ENCODE measurements around the gene TNNI3K. TPM values are rescaled to one million over a fixed set of nuclear protein-coding genes. Genes with fewer than 3 reads are reported as not detected.
A peak's percentile ranks its signal among the peaks of the same experiment; 100 is the strongest.

The TNNI3K gene
- total RNA-seq, 1 experiment from 2014 or later = not detected

DNA sequence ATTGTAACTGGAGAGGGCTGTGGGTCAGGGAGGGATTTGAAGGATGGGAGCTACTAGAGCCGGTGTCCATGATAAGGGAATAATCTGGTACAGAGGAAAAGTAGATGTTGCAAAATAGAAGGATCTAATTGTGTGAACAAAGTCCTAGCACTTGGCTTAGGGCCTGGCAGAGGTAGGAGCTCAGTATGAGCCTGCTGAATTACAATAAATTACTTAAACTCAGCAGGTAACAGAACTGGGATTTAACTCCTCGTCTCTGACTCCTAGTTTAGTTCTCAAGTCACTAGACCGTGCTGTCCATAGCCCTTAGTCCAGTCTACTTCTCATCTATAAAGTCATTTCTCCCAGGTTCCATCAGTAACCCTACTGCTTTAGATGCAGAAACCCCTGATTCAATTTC lies 157.0 kb downstream of the TNNI3K start:
- DNase-seq (ENCODE audit: low spot score) = no peak

DNA sequence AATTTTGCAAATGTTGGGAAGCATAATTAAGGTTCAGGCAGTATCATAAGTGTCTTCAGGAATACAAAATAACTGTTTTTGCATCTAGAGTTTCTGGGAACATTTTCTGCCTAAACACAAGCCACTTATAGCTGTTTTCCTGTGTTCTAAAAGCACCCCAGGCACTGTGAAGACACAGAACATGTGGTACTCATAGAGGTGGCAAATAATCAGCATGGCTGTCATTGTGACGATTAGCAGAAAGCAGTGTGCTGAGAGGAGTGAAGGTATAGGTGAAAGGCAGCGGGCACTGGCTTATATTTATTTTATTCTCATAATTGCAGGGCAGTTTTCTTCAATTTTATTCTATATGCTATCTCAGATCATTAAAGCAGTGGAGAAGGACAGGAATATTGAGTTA lies 157.7 kb downstream of the TNNI3K start:
- DNase-seq (ENCODE audit: low spot score) = no peak

DNA sequence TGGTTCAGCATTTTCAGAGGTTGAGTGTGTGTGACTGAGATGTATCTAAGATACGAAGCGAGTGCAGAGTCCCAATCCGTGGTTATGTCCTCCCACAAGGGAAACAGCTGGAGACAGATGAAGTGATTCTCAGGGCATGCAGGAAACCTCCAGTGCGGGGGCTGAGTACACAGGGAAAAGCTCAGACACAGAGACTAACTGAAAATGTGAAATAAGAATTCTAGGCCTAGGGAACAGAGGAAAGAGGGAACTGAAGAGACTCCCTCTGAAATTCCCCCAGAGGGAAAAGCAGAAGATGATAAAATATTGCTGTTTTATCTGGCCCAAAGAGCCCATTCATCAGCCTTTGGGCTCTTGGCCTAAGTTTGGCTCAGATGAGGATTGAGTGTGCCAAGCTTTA lies 160.4 kb downstream of the TNNI3K start:
- no peak for DNase-seq (ENCODE audit: low spot score)

DNA sequence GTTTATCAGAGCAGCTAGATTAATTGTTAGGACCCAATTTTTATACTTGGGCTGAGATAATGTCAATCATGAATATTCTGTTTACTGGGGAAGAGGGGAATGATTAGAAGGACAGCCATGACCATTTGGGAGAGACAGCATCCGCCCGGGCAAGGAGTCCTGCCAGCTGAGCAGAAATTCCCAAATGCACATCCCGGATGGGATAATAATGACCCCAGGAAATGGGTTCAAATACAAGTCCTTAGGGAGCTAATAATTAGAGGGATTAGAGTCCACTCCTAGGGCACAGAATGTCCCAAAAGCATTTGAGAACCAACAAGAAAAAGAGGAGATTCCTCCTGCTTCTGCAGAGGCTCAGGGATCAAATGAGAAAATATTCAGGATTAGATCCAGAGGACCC lies 161.3 kb downstream of the TNNI3K start:
- DNase-seq (ENCODE audit: low spot score) = no peak

DNA sequence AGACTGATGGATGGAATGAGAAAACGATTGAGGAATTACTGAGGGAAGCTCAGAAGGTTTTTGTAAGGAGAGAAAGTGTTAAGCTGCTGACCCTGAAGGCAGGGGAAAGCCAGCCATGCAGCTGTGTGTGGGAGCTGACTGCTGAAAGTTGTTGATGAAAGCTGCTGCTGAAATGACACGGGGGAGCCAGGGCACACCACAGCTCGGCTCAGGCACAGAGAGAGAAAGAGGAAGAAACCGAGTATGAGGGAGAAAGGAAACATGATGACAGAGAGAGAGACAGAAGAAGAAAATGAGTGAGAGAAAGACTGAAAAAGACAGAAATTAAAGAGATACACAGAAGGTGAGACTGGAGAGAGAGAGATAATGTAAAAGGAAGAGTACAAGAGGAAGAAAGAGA lies 161.7 kb downstream of the TNNI3K start:
- no peak for DNase-seq (ENCODE audit: low spot score)

DNA sequence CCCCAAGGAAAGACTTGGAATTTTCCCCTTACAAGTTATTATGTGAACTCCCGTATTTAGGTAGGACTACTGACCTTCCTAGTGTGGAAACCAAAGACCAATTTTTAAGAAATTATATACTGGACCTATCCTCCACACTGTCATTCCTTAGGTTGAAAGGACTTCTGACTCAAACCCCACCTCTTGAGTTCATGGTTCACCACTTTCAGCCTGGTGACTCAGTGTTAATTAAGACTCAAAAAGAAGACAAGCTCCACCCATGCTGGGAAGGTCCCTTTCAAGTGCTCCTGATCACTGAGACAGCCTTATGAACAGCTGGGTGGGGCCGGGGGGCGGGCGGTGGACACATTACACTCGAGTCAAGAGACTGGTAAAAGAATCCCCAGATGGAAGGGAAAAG lies 164.1 kb downstream of the TNNI3K start:
- DNase-seq (ENCODE audit: low spot score) = no peak

DNA sequence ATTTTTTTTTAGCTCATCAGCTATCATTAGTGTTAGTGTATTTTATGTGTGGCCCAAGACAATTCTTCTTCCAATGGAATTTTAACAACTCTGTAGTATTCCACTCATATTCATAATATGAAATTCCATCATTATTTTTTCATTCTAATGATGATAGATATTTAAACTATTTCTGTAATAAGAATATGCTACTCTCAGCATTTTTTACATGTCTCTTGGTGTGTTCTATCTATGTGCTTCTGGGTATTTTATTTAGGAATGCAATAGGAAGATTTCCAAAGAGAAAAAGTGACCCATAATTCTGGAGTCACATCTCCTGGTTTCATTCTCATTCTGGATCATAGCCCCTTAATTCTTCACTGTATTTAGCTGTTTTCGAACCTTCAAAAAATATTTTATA lies 167.7 kb downstream of the TNNI3K start:
- no peak for DNase-seq (ENCODE audit: low spot score)

DNA sequence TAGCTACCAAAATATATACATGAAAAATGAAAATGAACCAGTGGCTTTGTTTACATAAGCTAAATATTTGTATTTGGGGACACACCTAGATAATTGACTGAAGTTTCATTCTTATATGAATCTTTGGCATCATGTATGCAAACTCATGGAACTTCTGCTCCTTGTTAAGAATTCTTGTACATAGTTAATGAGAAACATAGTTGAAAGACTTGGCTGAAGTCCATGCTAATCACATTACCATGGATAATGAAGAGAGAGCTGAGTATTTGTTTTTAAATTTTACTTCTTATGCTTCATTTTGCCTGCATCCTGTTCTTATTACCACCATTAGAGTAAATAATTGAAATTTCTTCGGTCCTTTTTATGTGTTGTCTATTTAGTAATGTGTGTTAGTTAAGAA lies 168.4 kb downstream of the TNNI3K start:
- DNase-seq (ENCODE audit: low spot score) = no peak

DNA sequence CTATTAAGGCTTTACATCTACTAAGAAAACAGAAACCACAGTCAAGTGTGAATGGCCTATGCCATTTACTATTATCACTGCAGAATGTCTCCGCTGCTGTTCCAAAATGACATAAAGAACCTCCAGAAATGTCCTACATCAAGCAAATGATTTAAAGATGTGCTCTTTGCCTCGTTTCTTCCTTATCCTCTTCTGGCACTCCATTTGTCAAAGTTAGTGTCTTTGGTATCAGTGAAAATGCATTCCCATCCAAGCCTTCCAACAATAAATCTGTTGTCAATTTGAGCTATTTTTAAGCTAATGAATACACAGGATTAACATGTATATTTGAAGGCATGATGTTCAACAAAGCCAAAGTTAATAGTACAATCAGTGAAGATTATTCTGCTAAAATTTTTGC lies 171.6 kb downstream of the TNNI3K start:
- no peak for DNase-seq (ENCODE audit: low spot score)

DNA sequence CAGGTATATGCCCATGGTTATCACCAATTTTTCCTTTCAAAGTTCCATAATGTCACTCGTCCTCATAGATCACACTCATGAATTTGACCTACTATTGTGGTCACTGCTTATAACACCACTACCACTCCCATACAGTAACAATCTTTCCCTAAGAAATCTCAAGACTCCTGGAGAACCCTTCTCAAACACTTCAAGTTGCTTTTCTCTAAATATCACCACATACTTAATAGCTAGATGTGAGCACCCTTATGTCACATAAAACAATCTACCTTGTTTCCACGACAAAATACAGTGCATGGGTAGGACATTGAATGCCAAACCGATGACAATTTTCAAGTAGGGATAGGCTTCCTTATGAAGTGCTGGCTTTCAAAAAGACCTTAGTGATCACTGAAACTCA lies 172.7 kb downstream of the TNNI3K start:
- no peak for DNase-seq (ENCODE audit: low spot score)

DNA sequence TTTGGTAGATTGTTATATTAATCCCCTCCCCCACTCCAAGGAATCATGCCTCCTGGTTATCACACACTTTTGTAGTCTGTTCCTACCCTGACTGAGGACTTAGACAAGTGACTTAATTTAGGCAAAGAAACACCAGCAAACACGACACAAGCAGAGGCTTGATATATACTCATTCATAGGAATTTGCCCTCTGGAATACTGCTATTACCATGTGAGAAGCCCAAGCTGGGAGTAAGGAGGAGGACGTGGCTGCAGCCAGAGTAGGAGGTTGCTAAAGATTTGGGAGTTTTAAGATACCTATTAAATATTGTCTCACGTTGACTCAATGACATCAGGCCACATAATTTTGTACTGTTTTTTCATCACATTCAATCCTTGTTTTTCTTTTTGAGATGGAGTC lies 177.1 kb downstream of the TNNI3K start:
- DNase-seq (ENCODE audit: low spot score) = no peak

DNA sequence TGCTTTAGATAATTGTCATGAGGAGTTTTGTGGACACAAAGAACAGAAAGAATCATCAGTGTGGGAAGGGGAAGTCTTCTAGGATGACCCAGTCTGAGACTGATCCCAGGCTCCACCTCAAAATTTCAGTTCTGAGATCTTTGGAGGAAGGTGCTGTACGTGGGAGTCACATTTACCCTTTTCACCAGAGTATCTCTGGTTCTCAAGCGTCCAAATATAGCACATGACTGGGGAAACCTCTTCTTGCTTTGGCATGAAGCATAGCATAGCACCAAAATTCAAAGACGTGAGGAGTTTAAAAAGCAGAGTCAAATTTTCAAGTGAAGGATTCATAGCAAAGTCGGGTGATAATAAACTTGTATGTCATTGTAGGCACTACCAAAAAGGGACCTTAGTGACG lies 180.7 kb downstream of the TNNI3K start:
- DNase-seq (ENCODE audit: low spot score) = no peak

DNA sequence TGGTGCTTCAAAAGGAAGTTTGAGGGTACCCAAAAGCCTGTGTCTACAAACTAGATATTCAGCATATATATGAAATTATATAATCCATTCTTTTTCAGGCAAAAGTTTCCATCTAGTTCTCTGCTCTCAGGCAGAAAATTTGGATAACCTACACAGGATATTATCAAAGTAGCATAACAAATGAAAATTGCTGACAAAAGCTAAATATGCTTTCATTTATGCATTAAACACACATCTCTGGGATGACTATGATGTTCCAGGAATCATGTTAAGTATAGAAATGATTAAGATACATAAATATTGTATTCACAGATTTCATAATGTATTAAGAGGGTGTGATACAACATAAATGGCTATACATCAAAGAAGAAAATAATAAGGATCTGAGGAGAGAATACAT lies 184.4 kb downstream of the TNNI3K start:
- no peak for DNase-seq (ENCODE audit: low spot score)

DNA sequence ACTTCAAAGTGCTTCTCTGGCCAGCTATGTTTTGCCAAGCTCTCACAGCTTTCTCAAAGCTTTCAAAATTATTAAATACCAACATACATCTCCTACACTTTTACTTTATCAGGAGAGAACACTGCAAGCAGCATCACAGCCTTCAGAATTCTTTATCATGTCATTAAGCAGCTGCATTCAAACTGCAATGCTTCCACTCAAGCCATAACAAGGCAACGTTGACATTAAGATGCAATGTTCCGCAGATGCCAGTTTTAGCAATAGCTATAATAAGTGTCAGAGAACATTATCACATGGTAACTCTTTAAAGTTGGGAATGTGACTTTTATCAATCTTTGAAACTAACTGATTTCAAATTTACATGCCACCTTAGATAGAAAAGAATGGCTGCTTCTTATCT lies 185.3 kb downstream of the TNNI3K start:
- DNase-seq (ENCODE audit: low spot score) = no peak

DNA sequence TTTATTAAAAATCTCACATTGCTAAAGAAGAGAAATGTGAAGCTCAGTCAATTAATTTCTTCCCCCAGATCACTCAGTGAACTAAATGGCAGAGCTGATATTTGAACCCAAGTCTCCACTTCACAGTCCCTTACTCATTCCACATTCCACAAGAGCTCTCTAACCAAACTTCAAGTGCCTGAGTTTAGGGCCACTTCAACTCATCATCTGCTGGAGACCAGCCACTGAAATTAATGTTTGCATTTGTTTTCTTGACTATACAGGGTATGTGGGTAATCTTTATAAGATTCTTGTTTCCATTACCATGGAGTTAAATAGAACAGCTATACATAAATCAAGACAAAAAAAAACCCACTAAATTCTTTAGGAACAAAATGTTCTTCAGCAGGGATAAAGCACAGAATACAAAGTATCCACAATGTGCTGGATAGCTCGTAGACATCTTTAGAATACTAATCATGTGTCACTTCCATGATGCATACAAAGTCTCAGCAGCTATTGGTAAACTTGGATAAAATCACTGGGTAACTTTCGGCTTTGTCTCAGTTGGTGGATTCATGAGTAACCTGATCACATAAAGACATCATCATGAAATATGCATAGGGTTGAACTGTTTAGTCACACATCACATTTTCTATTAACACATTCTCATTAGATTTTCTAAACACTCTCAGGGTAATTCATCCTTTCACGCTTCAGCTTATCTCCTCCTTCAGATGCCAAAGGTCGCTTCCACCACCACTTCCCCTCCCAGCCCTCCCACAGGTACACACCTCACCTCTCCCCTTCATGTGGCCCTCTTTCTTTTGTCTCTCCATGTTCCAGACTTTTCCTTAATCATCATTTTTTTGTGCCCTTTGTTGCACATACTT lies 187.5 kb downstream of the TNNI3K start:
- DNase-seq (ENCODE audit: low spot score) = no peak

DNA sequence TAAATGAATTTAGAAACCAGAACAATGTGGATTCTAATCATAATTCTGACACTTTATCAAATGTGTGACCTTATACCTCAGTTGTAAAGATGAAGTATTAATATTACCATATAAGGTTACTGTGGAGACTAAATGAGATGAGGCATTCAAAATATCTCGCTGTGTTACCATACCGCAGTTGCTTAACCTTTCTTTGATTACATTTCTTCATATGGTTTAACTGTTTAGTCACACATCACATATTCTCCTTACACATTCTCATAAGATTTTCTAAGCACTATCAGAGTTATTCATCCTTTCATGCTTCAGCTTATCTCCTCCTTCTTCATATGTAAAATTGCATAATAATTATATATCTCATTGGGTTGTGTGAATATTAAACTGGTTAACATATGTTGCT lies 188.3 kb downstream of the TNNI3K start:
- no peak for DNase-seq (ENCODE audit: low spot score)

DNA sequence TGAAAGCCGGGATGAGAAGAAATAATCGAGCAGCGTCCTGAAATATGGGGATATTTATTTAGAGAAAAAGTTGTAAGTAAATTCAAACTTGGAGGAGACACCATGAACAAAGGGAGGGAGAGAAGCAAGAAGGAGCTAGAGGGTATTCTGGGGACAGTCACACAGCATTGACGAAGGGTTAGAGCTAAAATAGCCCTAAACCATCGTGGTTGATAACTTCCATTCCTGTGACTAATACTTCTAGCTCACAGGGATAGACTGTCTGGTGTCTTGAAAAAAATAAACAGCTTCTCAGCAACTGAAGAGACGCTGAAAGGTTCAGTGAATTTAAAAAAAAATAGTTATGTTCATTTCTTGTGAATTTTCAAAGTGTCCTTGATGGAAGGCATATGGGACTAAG lies 190.5 kb downstream of the TNNI3K start:
- no peak for DNase-seq (ENCODE audit: low spot score)

DNA sequence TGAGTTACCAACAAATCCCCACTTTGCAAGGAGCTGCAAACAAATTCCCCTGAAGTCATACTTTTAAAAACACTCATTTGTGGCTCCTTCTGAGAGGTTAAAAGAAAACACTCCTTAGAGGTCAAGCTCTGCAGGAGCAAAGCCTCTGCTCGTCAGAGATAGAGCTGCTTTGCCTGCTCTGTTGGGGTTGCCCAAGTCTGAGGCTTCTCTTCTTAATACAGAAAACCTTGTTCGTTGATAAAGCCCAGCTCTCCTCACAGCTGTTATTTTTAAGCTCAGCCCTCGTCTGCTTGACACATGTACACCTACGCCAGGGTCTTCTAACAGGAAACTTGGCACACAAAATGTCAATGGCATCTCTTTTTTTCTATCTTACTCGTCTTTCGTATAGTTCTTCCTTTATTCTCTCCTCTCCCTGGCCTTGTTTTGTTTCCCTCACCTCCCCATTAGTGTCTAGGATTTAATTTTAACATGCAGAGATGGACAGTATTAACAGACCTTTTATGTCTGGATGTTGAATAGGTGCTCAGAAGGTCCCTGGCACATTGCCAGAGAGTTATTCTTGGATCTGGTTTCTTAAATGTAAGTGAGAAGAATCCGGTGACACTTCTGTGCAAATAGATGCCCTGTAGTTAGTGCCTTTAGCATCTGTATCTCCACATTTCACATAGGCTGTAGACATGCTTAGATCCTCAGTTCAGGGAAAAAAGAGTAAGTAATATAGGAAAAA lies 191.2 kb downstream of the TNNI3K start:
- DNase-seq (ENCODE audit: low spot score) = no peak

DNA sequence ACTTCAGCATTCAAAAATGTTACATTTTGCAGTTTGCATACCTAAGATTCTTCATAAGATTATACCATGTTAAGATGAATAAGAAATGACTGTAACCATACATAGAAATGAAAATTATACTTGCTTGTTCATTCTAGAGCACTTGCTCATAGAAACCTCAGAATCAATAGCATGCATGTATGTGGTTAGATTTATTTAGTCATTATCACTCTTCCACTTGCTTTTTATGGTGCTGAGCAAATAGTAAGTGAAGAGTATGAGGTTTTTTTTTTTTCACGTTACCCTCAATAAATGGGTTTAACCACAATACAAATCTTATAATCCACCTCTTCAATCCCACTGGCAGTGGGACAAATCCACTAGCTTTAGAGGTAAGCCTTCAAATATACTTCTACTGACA lies 192.5 kb downstream of the TNNI3K start:
- peak; percentile 12 for DNase-seq (ENCODE audit: low spot score)

DNA sequence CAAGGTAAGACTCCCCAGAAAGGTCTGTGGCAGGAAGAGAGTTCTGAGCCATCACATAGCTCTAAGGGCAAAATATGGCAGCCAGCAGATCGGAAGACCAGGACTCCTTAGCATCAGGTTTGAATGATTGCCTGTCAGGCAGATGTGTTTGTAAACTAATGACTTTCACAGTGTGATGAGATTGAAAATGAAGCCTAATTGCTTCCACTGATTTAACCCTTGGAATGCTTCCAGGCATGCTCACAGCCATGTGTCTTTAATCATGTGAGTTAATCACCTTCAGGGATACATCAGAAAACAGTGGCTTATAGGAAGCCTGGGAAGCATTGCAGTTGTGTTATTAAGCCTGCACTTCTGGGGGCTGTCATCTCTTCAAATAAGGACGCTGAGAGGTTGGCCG lies 194.4 kb downstream of the TNNI3K start:
- no peak for DNase-seq (ENCODE audit: low spot score)

DNA sequence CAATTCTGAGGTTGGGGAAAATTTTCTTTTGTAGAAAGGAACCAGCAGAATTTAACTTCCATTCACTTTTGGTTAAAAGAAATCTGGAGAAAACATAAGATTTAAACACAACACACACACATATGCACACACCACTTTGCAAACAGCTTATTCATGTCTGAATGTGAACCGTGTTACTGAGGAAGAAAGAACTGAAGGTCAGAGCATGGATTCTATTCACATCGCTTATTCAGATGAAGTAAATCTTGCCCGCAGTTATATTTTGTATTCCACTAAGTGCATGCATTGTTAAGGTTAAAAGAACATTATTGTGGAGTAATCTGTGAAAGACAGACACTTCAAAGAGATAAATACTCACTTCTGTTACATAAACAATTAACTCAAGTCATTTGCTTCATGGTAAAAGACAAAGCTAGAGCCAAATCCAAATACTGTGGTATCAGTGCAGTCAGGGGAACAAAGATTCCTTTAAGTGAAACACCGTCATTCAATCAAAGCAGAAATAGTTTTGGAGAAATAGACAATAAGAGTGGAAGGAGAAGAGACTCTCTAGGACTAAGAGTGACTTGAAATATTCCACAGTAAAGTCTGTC lies 195.3 kb downstream of the TNNI3K start:
- no peak for DNase-seq (ENCODE audit: low spot score)

DNA sequence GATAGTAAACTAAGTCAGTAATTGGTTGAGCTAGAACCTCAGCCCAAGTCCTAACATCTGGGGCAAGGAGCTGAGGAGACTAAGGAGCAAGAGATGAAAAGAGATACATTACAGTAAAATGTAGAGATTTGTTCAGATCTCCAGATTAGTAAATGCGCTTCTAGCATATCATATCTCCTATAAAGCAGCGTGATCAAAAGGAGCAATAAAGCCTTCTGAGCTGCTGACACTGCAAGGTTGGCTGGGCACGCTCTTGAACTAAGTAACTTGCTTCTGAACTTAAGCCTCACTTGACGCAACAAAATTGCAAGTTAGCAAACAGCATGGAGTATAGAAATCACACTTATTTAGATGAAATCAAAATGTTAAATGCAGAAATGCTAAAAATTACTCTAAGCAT lies 196.3 kb downstream of the TNNI3K start:
- no peak for DNase-seq (ENCODE audit: low spot score)

DNA sequence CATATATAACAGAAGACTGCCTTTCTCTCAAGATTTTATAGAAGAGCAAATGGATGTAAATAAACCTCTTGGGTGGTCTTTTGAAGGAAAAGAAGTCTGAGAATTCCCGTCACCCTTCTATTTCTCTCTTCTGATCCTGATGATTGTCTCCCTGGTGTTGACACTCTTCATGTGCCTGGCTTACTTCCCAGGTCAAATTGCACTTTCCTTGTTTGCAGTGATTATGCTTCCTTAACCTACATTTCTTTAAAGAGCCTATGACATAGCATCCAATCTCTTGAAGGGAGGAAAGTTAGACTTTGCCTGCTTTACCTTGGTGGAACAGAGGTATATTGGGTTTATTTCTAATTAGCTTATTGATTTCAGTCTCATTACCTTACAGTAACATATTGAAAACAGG lies 197.1 kb downstream of the TNNI3K start:
- no peak for DNase-seq (ENCODE audit: low spot score)
